Upper lobe of right lung (tissue), 1 donor: ENCODE results near the gene GATD1. TPM values are rescaled to one million over a fixed set of nuclear protein-coding genes. Genes with fewer than 3 reads are reported as not detected.

Experiments
- ATAC-seq: fragments of 200-7000 bp; cut with Tn5 transposase; one replicate; pipeline ENCODE4 v1.9.1; 2020; ENCODE audit warnings: mild to moderate bottlenecking, moderate library complexity
- DNase-seq: peaks from one replicate; pipeline ENCODE4 v3.0.0-alpha.2; 2020
- H3K27ac ChIP-seq: fragments of 200-600 bp; one replicate; pipeline ENCODE4 v1.8.0; 2022
- H3K27me3 ChIP-seq: fragments of 200-600 bp; one replicate; pipeline ENCODE4 v1.8.0; 2022; ENCODE audit warnings: mild to moderate bottlenecking
- H3K36me3 ChIP-seq: fragments of 200-600 bp; one replicate; pipeline ENCODE4 v1.8.0; 2022
- H3K4me1 ChIP-seq: fragments of 200-600 bp; one replicate; pipeline ENCODE4 v1.8.0; 2022
- H3K4me3 ChIP-seq: fragments of 200-600 bp; one replicate; pipeline ENCODE4 v1.8.0; 2022; ENCODE audit warnings: mild to moderate bottlenecking
- H3K9me3 ChIP-seq: fragments of 200-600 bp; one replicate; pipeline ENCODE4 v1.8.0; 2022
- CTCF ChIP-seq: fragments of 200-600 bp; IDR thresholded peaks from one replicate; pipeline ENCODE4 v1.8.0; 2022; ENCODE audit warnings: antibody characterized with exemption
- intact Hi-C: fragments of 100-400 bp; cut with DNase I; formaldehyde crosslinking; loops from one replicate; pipeline ENCODE4 v1.11.0; 2022
- total RNA-seq: library from RNA; stranded (reverse); fragmentation: NEBNext Ultra II Directional; extraction: Animal tissue kit (Norgen Biotek cat#: 25700); gene quantifications from one replicate; pipeline ENCODE4 v1.2.1, GENCODE V29; 2021
- donor health status: DM: no; HTN: yes; CAD: no; lungs with severe emphysema.

Gene GATD1
- total RNA-seq, 1 donor from 2014 or later: 62.5 TPM

DNA sequence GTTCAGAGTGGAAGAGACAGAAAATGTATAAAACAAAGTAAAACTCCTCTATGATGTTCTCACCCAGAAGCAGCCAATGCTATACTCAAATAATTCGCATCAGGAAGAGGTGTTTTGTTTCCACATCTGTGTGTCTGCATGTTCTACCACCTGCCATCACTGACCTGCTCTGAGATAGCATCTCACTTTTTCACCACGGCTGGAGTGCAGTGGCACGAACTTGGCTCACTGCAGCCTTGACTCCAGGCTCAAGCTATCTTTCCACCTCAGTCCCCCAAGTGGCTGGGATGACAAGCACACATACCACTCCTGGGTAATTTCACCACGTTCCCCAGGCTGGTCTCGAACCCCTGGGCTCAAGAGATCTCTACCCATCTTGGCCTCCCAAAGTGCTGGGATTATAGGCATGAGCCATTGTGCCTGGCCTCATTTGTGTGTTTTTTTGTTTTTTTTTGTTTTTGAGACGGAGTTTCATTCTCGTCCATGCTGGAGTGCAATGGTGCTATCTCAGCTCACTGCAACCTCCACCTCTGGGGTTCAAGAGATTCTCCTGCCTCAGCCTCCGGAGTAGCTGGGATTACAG lies 15.7 kb downstream of the GATD1 start:
- no peaks in the 10 kb centered on the region for H3K9me3 ChIP-seq
- H3K27me3 ChIP-seq: no peaks in the 10 kb centered on the region
- DNase-seq: no peak
- H3K27ac ChIP-seq: no peak overlapping the region
- no peaks in the 10 kb centered on the region for H3K4me1 ChIP-seq
- H3K4me3 ChIP-seq: no peak overlapping the region
- TF ChIP-seq CTCF: no peak
- intact Hi-C loops: no loop called here
- ATAC-seq: no peak
- peaks cover 95% of the 10 kb centered on the region for H3K36me3 ChIP-seq

DNA sequence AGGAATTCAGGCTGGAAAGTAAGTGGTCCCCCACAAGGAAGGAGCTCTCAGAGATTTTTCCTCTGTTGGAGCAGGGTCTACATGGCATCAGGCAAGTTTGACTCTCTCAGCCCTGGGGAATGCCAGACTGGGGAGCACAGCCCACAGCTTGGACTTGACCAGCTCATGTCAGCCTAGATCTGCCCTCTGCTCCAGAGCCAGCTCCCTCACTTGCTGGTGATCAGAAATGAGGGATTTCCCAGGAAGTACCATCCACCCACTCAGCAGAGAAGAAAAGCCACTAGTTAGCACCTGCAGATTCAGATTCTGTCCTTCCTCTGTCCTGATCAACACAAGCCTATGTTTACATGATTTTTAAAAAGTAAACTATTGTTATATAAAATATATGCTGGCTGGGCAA lies 17.1 kb downstream of the GATD1 start:
- no peak overlapping the region for H3K4me3 ChIP-seq
- peaks cover 94% of the 10 kb centered on the region for H3K36me3 ChIP-seq
- no peak for TF ChIP-seq CTCF

GRCh38 chr11:749731-750130 lies 27.6 kb downstream of the GATD1 start:
- no peak for TF ChIP-seq CTCF
- intact Hi-C loops: no loop called here
- Histone ChIP-seq H3K4me3 (no peak overlapping the region), H3K27ac (peak overlapping the region; percentile 94), H3K27me3 (no peaks in the 10 kb centered on the region), H3K36me3 (no peaks in the 10 kb centered on the region), H3K4me1 (peaks cover 25% of the 10 kb centered on the region), H3K9me3 (no peaks in the 10 kb centered on the region)
- peak; percentile 69 for DNase-seq
- ATAC-seq: peak; percentile 34

More for the DNA sequence above, 17.1 kb downstream of the GATD1 start:
- intact Hi-C loops: no loop called here
- ATAC-seq (no peak), DNase-seq (no peak)
- Histone ChIP-seq H3K4me1 (no peaks in the 10 kb centered on the region), H3K9me3 (no peaks in the 10 kb centered on the region), H3K27me3 (no peaks in the 10 kb centered on the region), H3K27ac (no peak overlapping the region)

DNA sequence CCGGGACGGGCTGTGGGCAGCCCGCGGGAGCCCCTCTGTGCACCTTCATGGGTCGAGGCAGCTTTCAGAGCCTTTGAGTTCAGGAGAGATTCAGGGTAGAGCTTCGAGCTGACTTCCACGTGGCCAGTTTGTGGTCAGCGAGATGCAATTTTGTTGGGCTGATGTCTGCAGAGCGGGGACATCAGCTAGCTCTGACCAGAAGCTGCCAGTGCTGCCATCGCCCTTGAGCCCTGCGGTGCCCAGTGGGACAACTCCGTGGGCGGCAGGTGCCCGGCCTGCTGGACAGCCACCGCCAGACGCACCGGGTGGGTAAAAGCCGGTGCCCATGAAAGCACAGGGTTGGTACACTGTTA lies 29.3 kb downstream of the GATD1 start:
- no peak for TF ChIP-seq CTCF
- peak overlapping the region; percentile 94 for H3K27ac ChIP-seq
- intact Hi-C loops: no loop called here
- H3K4me1 ChIP-seq: peaks cover 25% of the 10 kb centered on the region
- ATAC-seq (peak; percentile 37), DNase-seq (peak; percentile 74)
- no peaks in the 10 kb centered on the region for H3K27me3 ChIP-seq
- no peaks in the 10 kb centered on the region for H3K9me3 ChIP-seq
- H3K4me3 ChIP-seq: peak overlapping the region; percentile 93
- H3K36me3 ChIP-seq: no peaks in the 10 kb centered on the region

DNA sequence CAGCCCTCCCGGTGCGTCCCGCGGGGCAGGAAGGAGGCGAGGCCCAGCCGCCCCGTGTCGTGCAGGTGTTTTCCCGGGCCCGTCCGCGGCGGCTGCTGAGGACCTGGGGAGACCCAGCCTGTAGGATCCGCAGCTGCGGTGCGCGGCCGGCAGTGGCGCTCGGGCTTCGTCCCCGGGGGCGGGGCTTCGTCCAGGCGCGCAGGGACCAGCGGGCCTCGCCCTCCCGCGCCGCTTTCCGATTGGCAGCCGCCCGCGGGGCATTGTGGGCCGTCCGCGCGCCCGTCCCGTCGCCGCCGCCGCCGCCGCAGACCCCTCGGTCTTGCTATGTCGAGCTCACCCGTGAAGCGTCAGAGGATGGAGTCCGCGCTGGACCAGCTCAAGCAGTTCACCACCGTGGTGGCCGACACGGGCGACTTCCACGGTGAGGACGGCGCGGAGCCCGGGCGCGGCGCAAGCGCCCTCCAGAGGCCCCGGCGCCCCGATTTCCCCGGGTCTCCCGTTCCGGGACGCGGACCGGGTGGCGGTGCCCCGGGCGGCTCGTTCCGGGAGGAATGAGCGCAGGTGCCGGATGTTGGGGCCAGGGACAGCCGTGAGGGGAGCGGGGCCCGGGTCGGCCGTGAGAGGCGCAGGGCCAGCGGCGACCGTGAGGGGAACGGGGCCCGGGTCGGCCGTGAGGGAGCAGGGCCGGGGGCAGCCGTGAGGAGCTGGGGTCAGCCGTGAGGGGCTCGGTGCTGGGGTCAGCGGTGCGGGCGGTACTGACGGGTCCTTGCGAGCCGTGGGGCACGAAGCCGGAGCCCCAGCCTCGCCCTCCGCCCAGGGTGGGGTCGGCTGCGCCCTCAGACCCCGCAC lies 29.9 kb downstream of the GATD1 start, which contains the start of gene TALDO1:
Gene TALDO1 (plus strand): TSS at position 307 of the 849 bp plus-strand sequence. CDS start 18 bp downstream, at position 325.
- H3K4me3 ChIP-seq: peak within 1 kb of the TSS; percentile 93
- intact Hi-C loops: no loop called here
- no peaks in the 10 kb centered on the region for H3K36me3 ChIP-seq
- no peaks in the 10 kb centered on the region for H3K27me3 ChIP-seq
- H3K9me3 ChIP-seq: no peaks in the 10 kb centered on the region
- peak; percentile 30 for TF ChIP-seq CTCF
- peak; percentile 98 for ATAC-seq
- DNase-seq: peak; percentile 97
- H3K4me1 ChIP-seq: peaks cover 25% of the 10 kb centered on the region
- H3K27ac ChIP-seq: peak within 1 kb of the TSS; percentile 94
